Suprapubic skin (tissue), 4 donors: ENCODE measurements around the gene TCL1A.

Source experiments
- CTCF ChIP-seq, 2 donors: fragments of 200-600 bp in 1 of 2; fragments of 450-650 bp in 1 of 2; sonication (generic) in 1 of 2; IDR thresholded peaks; one replicate each; pipeline ENCODE4 v1.5.1; 2016 to 2019; ENCODE audit warnings: antibody characterized with exemption in 2 of 2, mild to moderate bottlenecking in 1 of 2, moderate library complexity in 1 of 2
- EP300 ChIP-seq: sonication (generic); formaldehyde crosslinking; IDR thresholded peaks from one replicate; pipeline ENCODE4 v1.6.1; 2017; ENCODE audit warnings: antibody characterized with exemption
- POLR2A ChIP-seq, 2 donors: fragments of 450-650 bp; IDR thresholded peaks; one replicate each; pipeline ENCODE4 v1.6.1; 2017; ENCODE audit warnings: antibody characterized with exemption in 2 of 2, mild to moderate bottlenecking in 2 of 2, moderate library complexity in 2 of 2
- POLR2AphosphoS5 ChIP-seq, 3 donors: sonication (generic); formaldehyde crosslinking; IDR thresholded peaks; one replicate each; pipeline ENCODE4 v1.6.1; 2017; ENCODE audit warnings: antibody characterized with exemption in 3 of 3

GRCh38 chr14:95659990-95660385, 53.9 kb downstream of the TCL1A start:
- TF ChIP-seq CTCF (IDR thresholded peaks at IDR 0.05) (no peak), POLR2A (IDR thresholded peaks at IDR 0.05) (no peak), POLR2AphosphoS5 (IDR thresholded peaks at IDR 0.05) (no peak), EP300 (no peak)
